ENCODE results near the gene TRPV4.

The TRPV4 gene

DNA sequence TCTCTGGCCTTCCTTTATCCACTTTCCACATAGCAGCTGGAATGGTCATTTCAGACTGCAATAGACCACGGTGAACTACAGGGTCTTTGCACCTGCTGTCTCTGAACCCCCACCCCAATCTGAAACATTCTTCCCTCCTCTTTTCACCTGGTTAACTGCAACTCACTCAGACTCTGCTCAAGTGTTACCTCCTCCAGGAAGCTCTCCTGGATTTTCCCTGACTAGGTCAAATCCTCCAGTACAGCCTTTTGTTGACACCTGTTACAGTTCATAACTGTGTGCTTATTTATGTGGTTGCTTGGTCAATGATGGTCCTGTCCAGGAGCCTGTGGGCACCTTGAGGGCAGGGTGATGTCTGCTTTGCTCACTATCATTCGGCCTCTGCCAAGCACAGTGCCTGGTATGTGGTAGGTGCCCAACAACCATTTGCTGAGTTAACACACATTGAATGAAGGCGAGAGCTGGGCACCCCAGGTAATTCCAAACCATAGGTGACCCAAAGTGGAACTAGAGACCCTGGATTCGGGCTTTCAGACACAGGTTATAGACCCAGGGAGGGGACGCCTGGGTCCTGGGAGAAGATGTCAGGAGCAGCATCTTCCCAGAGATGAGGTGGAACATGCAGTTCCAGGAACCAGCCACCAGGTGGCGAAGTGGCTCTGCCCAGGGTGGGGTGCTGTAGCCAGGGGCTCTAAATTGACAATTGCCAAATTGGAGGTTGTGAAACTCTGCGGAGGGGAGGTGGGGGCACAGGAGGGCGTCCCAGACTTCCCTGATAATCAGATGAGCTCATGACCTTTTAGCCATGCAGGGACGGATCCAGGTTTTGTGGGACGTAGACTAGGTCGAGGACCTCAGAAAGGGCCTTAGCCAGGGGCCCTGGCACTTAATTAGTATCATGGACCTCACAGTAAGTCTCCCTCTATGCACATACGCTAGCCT, 28.1 kb downstream of the TRPV4 start:
- DNase-seq = peak; percentile 14 to 44

GRCh38 chr12:109803678-109804077, 29.5 kb downstream of the TRPV4 start:
- no peak for DNase-seq

DNA sequence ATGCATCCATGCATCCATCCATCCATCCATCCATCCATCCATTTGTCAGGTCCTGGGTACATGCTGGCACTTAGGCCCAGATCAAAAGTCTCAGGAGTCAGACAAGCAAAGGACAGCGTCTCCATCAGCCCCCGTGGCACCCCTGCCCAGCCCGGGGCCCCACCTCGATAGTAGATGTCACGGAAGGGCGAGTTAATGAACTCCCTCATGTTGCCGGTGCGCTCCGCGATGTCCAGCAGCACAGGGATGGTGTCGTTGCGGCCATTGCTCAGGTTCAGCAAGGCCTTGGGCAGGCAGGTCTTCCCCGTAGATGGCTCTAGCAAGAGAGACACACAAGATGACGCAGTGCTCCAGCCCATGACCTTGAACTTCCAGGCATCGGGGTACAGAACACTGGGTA, 30.4 kb downstream of the TRPV4 start:
- no peak for DNase-seq

GRCh38 chr12:109800536-109800935, 32.7 kb downstream of the TRPV4 start:
- DNase-seq = no peak

DNA sequence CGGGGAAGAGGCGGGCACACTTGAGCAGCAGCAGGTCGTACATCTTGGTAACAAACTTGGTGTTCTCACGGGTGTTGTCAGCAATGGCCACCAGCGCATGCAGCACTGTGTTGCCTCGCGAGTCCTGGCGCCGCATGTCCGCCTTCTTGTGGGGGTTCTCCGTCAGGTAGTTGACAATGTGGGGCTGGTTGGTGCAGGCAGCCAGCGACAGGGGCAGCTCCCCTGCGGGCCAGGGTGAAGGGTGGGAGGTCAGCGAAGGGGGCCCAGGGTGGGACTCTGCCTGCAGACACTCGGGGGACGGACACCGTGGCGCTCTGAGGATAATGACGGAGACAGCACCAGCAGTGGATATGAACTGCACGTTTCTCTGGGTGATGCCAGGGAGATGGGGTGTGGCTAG, 34.5 kb downstream of the TRPV4 start:
- DNase-seq = no peak

- DNase-seq = no peak
These were observed 35.1 kb downstream of the TRPV4 start for GRCh38 chr12:109797905-109798669.

DNA sequence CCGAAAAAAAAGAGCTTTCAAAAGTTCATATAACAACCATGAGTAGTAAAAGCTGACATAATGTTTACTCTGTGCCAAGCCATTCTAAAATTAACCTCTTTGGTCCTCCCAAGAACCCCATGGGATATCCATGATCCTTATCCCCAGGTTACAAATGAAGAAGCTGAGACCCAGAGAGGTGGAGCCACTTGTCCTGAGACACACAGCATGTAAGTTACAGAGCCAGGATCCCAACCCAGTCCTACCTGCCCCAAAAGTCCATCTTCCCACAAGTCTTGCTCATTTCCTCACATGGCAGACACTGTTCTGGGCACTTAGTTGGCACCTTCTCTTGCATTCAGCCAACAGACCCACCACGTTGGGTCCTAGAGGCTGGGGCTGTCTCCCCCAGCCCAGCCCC, 37.1 kb downstream of the TRPV4 start:
- DNase-seq = no peak

DNA sequence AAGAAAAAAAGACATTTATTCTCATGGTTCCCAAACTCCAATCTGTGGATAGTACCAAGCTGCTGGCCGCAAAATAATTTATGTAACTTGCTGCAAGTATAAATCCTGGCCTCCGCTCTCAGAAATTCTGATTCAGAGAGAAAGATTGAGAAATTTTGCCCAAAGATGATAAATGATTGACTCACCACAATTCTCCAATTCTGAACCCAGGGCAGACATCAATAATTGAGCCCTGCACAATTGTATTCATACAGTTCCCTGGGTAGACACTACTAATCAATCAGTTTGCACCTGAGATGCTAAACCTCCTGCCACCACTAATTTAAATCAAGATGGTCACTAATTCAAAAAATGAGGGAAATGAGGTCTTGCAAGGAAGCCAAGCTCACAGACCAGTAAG, 38.2 kb downstream of the TRPV4 start:
- no peak for DNase-seq

DNA sequence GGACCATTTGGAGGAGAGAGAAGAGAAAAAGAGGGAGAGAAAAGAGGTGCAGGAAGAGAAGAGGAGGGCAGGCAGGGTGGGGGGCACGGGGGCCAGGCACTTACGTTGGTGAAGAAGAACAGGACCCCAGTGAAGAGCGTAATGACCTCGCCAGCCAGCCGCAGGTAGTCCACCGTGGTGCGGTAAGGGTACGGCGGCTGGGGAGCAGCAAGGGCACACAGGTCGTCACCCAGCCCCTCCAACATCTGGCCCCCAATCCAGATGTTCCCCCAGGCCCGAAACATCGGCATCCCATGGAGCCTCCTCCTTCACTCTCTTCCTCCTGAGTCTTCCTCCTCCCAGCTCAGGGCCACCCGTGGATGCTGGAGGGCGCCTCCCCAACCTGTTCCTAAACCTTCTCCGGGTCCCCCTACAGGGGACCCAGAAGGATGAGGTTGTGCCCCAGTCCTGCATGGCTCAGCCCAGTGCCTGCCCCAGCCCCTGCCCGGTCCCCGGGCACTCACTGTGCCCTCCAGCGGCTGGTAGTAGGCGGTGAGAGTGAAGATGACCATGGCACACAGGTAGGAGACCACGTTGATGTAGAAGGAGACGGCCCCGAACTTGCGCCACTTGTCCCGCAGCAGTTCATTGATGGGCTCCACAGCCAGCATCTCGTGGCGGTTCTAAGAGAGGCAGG, 39.2 kb downstream of the TRPV4 start:
- DNase-seq = no peak

DNA sequence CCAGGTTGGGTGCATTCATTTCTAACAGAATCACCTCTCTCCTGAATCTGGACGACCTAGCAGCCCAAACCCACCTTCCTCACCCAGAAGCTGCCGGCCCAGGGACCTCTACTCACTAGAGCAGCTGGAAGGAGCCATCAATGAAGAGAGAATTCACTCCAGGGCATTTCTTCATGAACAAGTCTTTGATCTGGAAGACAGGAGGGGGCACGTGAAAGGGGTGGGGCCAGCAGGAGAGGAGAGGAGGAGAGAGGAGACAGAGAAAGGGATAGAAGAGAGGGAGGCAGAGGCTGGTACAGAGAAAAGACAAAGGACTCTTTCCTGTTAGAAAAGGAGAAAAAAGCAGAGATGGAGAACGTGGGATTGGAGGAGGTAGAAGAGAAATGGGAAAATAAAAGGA, 39.8 kb downstream of the TRPV4 start:
- no peak for DNase-seq

DNA sequence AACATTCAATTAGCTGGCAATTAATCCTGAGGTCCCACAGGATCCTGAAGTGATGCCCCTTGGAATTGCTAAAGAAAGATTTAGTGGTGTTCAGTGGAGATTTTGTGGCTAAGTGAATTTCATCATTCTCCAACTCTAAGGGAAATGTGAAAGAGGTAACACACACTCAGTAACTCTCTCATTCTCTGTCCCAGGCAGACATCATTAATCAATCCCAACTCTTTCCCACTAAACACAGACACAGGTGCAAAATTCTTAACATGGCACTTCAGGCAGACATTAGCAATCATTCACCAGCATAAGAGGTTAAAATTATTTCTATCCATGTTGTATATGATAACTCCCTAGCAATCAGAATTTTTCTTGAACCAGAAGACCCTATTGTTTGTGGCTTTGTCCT, 40.2 kb downstream of the TRPV4 start:
- DNase-seq = no peak

DNA sequence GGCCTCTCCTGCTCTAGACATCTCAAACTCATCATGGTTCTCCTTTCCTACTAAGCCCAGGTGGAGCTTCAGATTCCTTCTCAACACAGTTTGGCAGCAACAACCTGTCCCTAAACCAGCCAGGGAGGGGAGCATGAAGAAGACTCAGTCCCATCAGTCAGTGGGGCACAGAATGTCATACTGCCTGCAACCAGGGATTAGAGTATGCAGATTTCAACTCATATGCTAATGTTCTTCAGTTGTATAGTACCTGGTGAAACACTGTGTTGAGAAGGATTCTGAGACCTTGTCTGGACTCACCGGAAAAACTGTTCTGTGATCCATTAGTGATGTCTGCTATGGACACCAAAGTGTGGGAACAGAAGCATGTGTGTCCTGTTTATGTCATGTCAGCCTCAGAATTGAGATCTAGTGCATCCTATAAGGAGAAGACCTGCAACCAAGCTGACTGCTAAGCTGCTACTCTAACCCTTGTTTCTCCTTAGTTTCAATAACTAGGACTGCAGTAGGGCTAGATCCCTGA, 43.6 kb downstream of the TRPV4 start:
- DNase-seq = no peak

GRCh38 chr12:109786799-109787198, 46.4 kb downstream of the TRPV4 start:
- no peak for DNase-seq

DNA sequence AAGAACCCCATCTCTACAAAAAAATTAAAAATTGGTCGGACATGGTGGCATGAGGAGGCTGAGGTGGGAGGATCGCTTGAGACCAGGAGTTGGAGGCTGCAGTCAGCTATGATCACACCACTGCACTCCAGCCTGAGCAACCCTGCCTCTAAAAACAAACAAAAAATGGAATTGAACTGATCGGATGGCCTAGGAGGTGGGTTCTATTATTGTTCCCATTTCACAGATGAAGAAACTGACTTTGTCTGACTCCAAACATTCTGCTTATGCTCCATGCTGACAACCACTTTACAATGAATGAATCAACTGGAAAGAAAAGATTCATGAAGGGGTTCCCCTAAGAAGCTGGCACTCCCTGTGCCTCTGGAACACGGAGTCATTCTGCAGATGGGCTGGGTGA, 47.3 kb downstream of the TRPV4 start:
- DNase-seq = no peak

GRCh38 chr12:109783965-109784244, 49.3 kb downstream of the TRPV4 start:
- no peak for DNase-seq

DNA sequence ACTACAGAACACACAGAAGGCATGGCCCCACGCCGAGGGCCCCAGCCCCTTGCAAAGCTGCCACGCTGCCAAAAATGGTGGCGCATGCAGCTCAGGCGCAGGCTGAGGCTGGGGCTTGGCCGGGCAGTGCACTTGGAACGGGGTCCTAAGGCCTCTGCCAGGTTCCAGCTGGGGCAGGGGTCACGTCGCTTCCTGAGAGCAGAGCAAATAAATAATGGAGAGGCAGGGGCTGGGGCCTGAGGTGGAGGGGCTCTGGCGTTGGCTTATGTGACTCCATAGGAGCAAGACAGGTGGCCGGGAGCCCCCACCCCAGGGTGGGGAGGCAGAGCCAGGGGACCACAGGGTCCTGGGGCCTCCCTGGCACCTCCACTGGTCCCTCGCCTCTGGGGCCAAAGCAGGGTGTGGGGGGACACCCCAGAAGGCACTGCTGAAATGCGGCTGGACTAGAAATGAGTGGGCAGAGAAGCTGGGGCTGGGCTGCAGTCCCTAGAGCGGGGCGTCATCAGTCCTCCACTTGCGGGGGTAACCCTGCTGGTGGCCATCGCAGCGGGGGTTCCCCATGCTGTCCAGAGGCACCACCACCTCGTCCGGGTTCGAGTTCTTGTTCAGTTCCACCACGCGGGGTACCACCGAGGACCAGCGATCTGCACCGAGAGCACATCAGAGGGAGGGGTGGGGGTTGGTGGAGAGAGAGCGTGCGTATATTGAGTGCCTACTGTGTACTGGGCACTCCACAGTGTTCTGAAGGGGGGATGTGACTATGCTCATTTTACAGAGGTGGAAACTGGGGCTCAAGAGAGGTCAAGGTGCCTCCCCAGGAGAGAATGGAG, 49.8 kb downstream of the TRPV4 start:
- no peak for DNase-seq

DNA sequence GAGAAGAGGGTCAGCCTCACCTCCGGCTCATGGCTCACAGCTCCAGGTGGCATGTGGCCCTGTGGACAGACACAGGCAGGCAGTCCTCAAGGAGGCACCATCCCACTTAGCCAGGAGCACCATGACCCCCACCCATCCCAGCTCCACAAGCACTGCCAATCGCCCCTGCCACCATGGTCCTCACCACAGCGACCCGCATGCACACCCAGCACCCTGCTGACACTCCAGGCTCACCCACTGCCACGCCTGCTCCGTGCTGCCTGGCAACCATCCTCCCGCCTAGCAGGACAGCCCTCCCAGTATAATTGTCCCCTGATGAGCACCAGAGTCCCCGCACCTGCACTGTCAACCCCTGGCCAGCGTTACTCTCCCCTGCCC, 50.9 kb downstream of the TRPV4 start:
- DNase-seq = no peak

- DNase-seq = no peak
These were observed 51.4 kb downstream of the TRPV4 start for GRCh38 chr12:109781668-109782325.

DNA sequence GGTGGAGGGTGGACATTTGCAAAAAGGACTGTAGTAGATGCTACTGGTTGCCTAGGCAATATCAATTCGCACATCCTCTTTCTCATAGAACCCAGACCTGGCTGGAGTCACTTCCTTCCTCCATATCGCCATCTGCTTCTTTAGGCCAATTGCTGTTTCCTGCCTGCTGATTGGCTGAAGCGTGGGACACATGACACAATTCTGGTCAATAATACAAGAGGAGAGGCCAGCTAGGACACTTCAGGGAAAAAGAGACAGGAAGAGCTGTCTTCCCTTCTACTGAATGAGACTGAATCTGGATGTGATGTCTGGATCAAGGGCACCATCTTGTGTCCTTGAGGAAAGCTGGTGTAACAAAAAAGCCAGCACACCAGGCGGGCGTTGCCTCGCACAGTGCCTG, 53.8 kb downstream of the TRPV4 start:
- no peak for DNase-seq

DNA sequence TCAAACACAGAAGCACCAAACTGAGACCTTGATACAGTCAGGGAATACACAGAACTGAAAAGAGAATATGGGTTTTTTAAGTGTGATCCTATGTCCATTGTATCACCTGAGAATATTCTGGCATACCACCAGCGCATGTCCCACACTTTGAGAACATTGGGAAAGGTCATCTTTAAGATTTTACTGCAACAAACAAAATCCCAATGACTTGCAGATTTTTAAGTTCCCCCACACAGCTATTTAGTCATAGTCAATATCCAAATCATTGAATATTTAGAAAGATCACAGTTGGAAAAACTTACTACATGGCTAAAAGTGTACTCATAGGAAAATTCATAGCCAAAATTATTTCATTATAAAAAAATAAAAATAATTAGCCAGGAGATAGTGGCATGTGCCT, 54.5 kb downstream of the TRPV4 start:
- no peak for DNase-seq

DNA sequence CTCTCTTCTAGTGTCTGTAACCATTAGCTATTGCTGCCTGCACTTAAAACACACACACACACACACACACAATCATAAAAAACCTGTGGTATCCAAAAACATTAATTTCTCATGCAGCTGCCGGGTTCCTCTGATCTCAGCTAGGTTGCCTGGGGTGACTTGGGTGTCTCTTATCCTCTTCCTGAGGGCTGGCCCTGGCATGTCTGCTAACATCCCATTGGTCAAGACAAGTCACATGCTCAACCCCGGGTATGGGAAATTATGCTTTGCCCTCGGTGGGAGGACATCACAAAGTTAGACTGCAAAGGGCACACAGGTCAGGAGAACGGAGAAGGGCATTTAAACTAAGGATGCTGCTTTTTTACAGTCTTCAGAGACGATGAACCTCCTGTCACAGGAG, 55.7 kb downstream of the TRPV4 start:
- no peak for DNase-seq

DNA sequence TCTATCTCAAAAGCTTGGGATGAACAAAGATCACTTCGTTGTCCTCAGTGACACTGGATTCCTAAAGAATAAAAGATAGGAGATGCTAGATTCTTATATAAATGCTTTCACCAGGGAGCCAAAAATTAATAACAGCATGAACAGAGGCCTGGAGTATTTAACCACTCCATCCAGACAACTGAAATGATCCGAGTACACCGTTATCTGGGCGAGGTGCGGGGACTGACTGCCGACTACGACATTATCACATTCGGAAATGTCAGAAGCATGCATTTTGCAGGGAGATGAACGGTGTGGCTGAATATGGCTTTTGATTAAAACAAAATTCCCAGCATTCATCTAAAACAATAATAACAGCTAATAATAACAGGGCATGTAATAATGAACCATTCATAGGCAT, 56.6 kb downstream of the TRPV4 start:
- no peak for DNase-seq

All from NCI-H1930 (cell line).